HL-60 (cell line): ENCODE measurements around the gene CSF1.

Source experiments
- DNase-seq, 2 experiments: peaks; one replicate each; pipeline ENCODE4 v3.0.0-alpha.2; 2010 to 2020; ENCODE audit warnings: low read depth in 1 of 2, low spot score in 1 of 2
- H3K27ac ChIP-seq: fragments of 250-450 bp; sonication (Bioruptor Pico); replicated peaks from 2 replicates; pipeline ENCODE4 v1.5.1; 2020; ENCODE audit warnings: mild to moderate bottlenecking, moderate library complexity
- H3K27me3 ChIP-seq: fragments of 250-450 bp; sonication (Bioruptor Pico); 2 replicates; pipeline ENCODE4 v1.5.1; 2021; ENCODE audit warnings: mild to moderate bottlenecking, moderate library complexity; ENCODE audit not compliant: insufficient read depth, poor library complexity, severe bottlenecking
- H3K4me3 ChIP-seq: replicated peaks from 2 replicates; pipeline ENCODE4 v1.5.1; 2011; ENCODE audit warnings: mild to moderate bottlenecking, control low read depth, low read length; ENCODE audit not compliant: insufficient read depth
- GABPA ChIP-seq: IDR thresholded peaks from 2 replicates; pipeline ENCODE4 v1.6.1; 2012; ENCODE audit warnings: low read depth
- POLR2AphosphoS5 ChIP-seq: IDR thresholded peaks from 2 replicates; pipeline ENCODE4 v1.6.1; 2012; ENCODE audit warnings: low read depth
- SPI1 ChIP-seq: IDR thresholded peaks from 2 replicates; pipeline ENCODE4 v1.6.1; 2012; ENCODE audit warnings: low read depth, mild to moderate bottlenecking, borderline replicate concordance
- TF ChIP-seq, protein P1 (sequence below): IDR thresholded peaks from 2 replicates; pipeline ENCODE4 v1.6.1; 2012; ENCODE audit warnings: low read depth; ENCODE audit not compliant: insufficient replicate concordance
- TF ChIP-seq, protein P2 (sequence below): IDR thresholded peaks from one replicate; pipeline ENCODE4 v1.5.1; 2011; ENCODE audit warnings: low read length, control low read depth, inconsistent platforms; ENCODE audit not compliant: insufficient read depth

CSF1 gene

DNA sequence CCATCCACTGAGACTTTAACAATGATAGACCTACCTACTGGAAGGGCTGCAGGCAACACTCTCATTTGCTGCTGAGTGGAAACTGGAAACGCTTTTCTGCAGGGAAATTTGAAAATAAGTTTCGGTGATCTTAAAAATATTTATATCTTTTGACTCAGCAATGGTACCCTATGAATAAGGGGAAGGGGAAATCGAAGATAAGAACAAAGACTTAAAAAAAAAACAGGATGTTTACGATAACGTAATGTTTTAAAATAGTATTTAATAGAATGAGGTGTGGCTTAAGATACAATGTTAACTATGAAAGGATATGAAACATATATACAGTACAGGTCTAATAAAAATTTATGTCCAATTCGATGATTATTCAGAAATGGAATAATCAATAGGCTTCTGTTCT lies 34.8 kb upstream of the CSF1 start:
- Histone ChIP-seq H3K27ac (no peak overlapping the region), H3K4me3 (no peak overlapping the region), H3K27me3 (no peaks in the 10 kb centered on the region)
- no peak for DNase-seq
- TF ChIP-seq POLR2AphosphoS5: no peak
- TF ChIP-seq, protein P1, sequence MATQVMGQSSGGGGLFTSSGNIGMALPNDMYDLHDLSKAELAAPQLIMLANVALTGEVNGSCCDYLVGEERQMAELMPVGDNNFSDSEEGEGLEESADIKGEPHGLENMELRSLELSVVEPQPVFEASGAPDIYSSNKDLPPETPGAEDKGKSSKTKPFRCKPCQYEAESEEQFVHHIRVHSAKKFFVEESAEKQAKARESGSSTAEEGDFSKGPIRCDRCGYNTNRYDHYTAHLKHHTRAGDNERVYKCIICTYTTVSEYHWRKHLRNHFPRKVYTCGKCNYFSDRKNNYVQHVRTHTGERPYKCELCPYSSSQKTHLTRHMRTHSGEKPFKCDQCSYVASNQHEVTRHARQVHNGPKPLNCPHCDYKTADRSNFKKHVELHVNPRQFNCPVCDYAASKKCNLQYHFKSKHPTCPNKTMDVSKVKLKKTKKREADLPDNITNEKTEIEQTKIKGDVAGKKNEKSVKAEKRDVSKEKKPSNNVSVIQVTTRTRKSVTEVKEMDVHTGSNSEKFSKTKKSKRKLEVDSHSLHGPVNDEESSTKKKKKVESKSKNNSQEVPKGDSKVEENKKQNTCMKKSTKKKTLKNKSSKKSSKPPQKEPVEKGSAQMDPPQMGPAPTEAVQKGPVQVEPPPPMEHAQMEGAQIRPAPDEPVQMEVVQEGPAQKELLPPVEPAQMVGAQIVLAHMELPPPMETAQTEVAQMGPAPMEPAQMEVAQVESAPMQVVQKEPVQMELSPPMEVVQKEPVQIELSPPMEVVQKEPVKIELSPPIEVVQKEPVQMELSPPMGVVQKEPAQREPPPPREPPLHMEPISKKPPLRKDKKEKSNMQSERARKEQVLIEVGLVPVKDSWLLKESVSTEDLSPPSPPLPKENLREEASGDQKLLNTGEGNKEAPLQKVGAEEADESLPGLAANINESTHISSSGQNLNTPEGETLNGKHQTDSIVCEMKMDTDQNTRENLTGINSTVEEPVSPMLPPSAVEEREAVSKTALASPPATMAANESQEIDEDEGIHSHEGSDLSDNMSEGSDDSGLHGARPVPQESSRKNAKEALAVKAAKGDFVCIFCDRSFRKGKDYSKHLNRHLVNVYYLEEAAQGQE: no peak
- TF ChIP-seq GABPA: no peak
- no peak for TF ChIP-seq SPI1
- TF ChIP-seq, protein P2, sequence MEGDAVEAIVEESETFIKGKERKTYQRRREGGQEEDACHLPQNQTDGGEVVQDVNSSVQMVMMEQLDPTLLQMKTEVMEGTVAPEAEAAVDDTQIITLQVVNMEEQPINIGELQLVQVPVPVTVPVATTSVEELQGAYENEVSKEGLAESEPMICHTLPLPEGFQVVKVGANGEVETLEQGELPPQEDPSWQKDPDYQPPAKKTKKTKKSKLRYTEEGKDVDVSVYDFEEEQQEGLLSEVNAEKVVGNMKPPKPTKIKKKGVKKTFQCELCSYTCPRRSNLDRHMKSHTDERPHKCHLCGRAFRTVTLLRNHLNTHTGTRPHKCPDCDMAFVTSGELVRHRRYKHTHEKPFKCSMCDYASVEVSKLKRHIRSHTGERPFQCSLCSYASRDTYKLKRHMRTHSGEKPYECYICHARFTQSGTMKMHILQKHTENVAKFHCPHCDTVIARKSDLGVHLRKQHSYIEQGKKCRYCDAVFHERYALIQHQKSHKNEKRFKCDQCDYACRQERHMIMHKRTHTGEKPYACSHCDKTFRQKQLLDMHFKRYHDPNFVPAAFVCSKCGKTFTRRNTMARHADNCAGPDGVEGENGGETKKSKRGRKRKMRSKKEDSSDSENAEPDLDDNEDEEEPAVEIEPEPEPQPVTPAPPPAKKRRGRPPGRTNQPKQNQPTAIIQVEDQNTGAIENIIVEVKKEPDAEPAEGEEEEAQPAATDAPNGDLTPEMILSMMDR: no peak

DNA sequence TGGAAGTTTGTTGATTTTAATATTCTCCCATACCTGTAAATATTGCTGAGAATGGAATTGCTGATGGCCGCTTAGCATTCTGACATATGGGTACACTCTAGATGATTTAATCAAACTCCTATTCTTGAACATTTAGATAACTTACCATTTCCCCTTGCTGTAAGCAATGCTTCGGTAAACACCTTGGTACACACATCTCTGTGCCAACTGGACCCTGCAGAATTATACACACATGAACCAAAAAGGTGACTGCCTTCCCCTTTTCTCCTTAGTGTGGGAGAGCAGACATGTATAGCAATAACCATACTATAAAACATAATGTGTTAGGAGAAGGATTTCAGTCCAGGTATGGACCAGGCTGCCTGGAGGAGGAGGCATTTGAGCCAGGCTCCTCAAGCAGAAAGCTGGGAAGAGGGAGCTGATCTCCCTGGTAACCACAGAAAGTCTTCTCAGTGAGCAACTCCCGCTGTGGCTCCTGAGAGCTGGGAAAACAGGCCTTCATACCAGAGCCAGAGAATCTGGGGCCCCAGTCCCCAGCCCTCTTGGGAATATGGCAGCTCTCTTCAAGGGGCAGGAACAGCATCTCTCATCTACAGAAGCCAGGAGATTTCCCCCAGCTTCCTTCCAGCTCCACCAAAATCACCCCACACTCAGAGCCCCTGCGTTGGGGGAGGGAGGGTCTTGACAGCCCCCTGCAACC lies 33.9 kb upstream of the CSF1 start:
- H3K27me3 ChIP-seq: no peaks in the 10 kb centered on the region
- no peak overlapping the region for H3K27ac ChIP-seq
- no peak overlapping the region for H3K4me3 ChIP-seq
- no peak for DNase-seq
- no peak for TF ChIP-seq POLR2AphosphoS5
- TF ChIP-seq SPI1: no peak
- TF ChIP-seq, protein P1: no peak
- TF ChIP-seq, protein P2: no peak
- no peak for TF ChIP-seq GABPA

DNA sequence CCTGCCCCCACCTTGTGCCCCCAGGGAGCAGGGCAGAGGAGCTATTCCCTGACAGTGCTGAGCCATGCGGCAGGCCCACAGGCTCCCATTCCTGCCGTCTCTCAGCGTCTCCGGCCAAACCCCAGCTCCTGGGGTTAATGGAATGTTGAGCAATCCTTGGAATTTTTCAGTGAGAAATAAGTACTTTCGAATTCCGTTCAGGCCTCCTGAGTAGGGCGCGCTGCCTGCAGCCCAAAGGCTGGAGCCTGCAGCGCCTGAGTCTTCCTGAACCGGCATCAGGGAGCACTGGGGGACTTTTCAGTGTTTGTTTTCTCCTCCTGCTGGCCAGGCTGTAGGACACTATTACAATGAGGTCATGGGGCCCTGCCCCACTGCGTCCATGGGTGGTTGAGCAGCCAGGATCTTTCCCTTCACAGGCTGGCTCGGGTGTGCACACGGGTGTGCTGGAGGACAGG lies 33.3 kb upstream of the CSF1 start:
- TF ChIP-seq GABPA (no peak), POLR2AphosphoS5 (no peak), SPI1 (no peak)
- TF ChIP-seq, protein P2: no peak
- TF ChIP-seq, protein P1: no peak
- Histone ChIP-seq H3K27ac (no peak overlapping the region), H3K4me3 (no peak overlapping the region), H3K27me3 (no peaks in the 10 kb centered on the region)
- no peak for DNase-seq
